ENCODE results near the gene LMX1A.
A peak's percentile ranks its signal among the peaks of the same experiment; 100 is the strongest.

LMX1A gene

GRCh38 chr1:165325460-165326203 lies 30.9 kb downstream of the LMX1A start:
- no peak for DNase-seq (ENCODE audit: low spot score)

DNA sequence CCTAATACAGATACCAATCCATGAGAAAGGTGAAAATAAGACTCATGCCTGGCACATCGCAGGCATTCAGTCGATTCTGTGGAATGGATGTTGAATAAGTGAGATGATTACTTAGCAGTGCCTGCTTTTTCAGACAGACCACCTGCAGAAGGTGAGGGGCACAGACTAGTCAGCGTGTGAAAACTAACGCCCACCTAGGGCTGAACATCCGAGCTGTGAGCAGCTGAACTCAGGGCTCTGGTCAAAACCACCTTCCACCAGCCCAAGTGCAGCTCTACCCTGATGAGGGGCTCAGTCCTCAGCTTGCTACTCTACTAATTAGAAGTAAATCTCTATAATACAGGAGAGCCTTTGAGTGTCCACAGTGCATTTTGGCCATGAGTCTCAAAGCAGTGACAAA lies 32.5 kb downstream of the LMX1A start:
- no peak for DNase-seq (ENCODE audit: low spot score)

DNA sequence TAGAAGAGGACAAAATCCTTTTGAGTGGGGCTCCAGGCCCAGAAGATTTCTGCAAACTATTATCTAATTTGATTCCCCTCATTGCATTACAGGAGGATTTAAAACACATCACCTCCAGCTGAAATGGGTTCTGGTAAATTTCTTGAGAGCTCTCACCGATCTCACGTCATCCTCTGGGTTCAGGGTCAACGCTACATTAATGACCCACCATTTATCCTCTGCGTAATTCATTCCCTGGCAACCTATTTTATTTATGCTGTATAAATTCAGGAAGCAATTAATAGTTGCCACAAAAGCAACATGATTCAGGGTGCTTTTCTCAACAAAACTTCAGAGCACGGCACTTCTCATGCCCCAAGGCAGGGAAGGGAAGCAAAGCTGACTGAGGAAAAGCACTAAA lies 38.9 kb downstream of the LMX1A start:
- DNase-seq (ENCODE audit: low spot score): no peak

DNA sequence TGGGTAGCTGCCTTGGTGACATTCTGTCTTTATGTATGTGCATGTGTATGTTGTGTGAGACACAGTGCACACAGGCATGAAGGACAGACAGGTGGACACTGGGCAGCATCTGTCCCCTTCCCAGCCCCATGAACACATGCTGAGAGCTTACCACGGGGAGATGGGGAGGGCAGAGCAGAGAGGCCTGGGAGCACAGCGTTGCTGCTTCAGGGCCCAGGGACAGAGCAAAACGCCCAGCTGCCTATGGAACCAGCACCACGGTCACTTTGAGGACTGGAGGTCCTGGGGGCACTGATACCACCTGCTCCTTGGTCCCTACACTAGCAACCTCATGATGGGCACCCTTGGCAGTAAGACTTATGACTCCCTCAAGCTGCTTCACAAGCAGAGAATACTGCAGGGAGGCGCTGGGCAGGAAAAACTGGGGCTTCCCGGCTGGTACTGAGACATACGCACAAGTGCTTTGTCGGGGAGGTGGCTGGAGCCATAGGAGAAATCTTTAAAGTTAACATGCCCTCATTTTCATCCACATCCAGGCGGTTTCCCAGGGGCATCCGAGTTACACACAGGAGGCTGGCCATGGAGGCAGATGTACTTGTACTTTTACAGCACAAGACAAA lies 40.3 kb downstream of the LMX1A start:
- no peak for DNase-seq (ENCODE audit: low spot score)

DNA sequence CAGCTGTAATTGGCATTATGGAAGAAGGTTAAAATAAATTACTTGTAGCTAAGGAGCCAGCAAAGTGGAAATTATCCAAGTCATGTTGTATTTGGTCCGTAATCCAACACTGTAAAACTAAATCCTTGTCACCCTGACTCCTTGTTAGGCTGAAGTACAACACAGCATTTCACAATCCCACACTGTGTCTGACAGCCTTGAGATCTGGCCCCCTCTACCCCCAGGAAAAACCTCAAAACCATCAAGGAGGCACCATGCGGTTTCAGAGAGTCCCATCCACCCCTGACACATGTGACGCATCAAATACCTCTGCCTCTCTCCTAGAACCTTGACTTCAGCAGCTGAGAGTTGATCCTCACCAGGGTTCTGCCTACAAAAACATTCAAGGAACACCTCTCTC lies 41.0 kb downstream of the LMX1A start:
- DNase-seq (ENCODE audit: low spot score): no peak

GRCh38 chr1:165313903-165314302 lies 42.6 kb downstream of the LMX1A start:
- DNase-seq (ENCODE audit: low spot score): no peak

GRCh38 chr1:165312591-165312990 lies 43.9 kb downstream of the LMX1A start:
- DNase-seq (ENCODE audit: low spot score): no peak

GRCh38 chr1:165306543-165307434 lies 49.7 kb downstream of the LMX1A start:
- no peak for DNase-seq (ENCODE audit: low spot score)

DNA sequence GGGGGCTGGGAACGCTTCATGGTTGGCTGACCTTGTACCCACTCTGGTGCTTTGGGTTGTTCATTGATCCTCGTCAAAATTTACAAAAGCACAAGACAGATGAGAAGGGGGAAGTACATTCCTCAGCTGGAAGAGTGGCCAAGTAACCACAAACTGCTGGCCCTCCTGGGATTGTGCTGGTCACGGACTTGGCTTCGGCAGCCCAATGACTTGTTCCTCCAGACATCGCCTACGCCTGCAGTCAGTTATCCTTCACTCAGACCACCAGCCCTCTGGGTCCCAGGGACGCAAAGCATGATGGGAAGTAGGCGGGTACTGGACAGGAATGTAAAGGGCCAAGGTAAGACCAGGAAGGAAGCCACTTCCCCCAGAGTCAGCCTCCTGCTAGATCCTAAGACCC lies 53.1 kb downstream of the LMX1A start:
- no peak for DNase-seq (ENCODE audit: low spot score)

- no peak for DNase-seq (ENCODE audit: low spot score)
Measured at GRCh38 chr1:165300400-165300903, 56.1 kb downstream of the LMX1A start.

GRCh38 chr1:165298203-165298820 lies 58.2 kb downstream of the LMX1A start:
- no peak for DNase-seq (ENCODE audit: low spot score)

GRCh38 chr1:165296205-165296604 lies 60.3 kb downstream of the LMX1A start:
- no peak for DNase-seq (ENCODE audit: low spot score)

- DNase-seq (ENCODE audit: low spot score): peak; percentile 18
Measured at GRCh38 chr1:165290148-165290547, 66.4 kb downstream of the LMX1A start.

GRCh38 chr1:165289556-165289955 lies 67.0 kb downstream of the LMX1A start:
- DNase-seq (ENCODE audit: low spot score): no peak

DNA sequence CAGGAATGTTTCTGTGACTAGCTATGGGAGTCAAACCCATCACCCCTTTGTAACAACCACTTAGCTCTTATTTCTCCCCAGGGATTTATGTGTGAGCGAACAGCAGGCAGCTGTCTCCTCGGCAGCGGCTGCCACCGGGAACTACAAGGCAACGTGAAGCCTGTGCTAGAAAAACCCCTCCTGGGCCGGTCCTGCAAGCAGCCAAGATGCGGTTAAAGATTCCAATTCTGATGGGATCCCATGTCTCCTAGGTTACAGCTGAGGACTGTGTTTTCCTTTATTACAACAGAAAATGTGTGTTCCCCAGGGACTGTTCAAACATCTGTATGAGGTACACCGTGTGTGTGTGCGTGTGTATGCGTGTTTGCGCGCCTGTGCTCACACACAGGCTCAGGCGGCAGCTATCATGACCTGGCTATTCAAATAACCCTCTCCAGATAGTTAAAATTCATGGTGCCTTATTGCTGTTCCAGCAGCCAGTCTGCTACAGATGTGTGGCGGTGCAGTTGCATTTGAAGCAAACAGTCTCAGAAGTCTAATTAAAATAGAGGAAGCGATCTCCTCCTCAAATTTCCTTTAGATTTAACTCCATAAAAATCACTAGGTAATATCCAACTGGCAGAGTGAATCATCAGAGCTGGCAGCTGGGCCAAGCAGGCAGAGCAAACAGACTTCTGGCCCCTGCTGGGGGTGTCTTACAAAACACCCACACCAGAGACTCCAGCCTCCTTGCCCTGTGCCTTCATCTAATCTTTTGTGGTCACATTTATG lies 68.0 kb downstream of the LMX1A start:
- DNase-seq (ENCODE audit: low spot score): no peak

DNA sequence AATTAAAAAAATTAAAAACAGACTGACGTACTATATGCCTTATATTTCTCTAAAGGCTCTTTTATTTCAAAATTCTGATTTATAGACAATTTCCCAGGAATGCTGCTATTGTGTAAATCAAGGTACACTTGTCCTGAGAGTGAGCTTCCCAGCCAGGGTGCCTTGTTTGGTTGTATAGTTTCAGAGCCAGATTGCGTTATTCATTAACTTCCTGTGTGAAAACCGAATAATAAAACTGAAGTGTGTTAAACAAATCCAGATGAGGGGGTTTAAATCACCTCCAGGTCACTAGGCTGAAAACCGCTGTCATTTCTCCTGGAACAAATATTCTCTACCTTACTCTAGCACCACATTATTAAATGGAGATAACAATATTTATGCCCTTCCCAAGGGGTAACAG lies 68.7 kb downstream of the LMX1A start:
- no peak for DNase-seq (ENCODE audit: low spot score)

- no peak for DNase-seq (ENCODE audit: low spot score)
Measured at GRCh38 chr1:165287329-165287728, 69.2 kb downstream of the LMX1A start.

- DNase-seq (ENCODE audit: low spot score): no peak
Measured at GRCh38 chr1:165284454-165284853, 72.1 kb downstream of the LMX1A start.

- no peak for DNase-seq (ENCODE audit: low spot score)
Measured at GRCh38 chr1:165281207-165281901, 75.2 kb downstream of the LMX1A start.

- DNase-seq (ENCODE audit: low spot score): no peak
Measured at GRCh38 chr1:165279882-165280281, 76.6 kb downstream of the LMX1A start.

- DNase-seq (ENCODE audit: low spot score): no peak
Measured at GRCh38 chr1:165276314-165276713, 80.2 kb downstream of the LMX1A start.
